ENCODE measurements around the gene ADGRA3. TPM values are rescaled to one million over a fixed set of nuclear protein-coding genes. Genes with fewer than 3 reads are reported as not detected.

The ADGRA3 gene
- total and polyA plus RNA-seq, 8 donors = 4.7 to 87.5 (median 27.8) TPM

DNA sequence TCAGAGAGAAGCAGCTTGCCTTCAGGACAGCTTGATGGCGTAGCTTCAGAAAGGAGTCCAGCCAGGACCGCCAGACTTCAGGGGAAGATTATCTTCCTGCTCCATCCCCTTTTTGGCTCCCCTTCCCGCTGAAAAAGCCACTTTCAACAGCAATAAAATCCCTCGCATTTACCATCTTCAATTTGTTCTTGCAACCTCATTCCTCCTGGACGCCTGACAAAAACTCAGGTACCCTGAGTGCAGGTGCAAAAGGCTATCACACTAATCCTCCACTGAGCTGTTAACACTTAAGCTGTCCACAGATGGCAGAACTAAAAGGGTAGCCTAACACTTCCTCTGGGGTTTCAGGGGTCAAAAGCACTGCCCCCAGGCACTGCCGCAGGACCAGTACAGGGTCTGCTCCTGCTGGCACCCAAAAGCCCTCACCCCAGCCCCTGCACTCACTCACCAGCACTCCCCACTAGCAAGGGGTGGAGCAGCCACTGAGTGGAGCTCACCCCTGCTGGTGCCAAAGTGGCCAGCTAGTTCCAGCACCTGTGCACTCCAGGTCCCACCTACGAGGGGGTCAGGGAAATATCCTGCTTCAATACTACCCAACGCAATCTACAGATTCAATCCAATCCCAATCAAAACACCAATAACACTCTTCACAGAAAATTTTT, 145.8 kb downstream of the ADGRA3 start:
- H3K27ac ChIP-seq = no peak overlapping the region
- peak in 1 of 2 donors; percentile 31 for DNase-seq
- TF ChIP-seq EP300 (IDR thresholded peaks at IDR 0.05) (no peak), POLR2A (IDR thresholded peaks at IDR 0.05) (no peak), POLR2AphosphoS5 (IDR thresholded peaks at IDR 0.05) (no peak)
- TF ChIP-seq, protein P1, sequence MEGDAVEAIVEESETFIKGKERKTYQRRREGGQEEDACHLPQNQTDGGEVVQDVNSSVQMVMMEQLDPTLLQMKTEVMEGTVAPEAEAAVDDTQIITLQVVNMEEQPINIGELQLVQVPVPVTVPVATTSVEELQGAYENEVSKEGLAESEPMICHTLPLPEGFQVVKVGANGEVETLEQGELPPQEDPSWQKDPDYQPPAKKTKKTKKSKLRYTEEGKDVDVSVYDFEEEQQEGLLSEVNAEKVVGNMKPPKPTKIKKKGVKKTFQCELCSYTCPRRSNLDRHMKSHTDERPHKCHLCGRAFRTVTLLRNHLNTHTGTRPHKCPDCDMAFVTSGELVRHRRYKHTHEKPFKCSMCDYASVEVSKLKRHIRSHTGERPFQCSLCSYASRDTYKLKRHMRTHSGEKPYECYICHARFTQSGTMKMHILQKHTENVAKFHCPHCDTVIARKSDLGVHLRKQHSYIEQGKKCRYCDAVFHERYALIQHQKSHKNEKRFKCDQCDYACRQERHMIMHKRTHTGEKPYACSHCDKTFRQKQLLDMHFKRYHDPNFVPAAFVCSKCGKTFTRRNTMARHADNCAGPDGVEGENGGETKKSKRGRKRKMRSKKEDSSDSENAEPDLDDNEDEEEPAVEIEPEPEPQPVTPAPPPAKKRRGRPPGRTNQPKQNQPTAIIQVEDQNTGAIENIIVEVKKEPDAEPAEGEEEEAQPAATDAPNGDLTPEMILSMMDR (IDR thresholded peaks at IDR 0.05) = no peak
- WGBS, 5 donors = 52 to 76% (median 55%) methylated on average over 8 of the region's 8 CpGs
- H3K4me1 ChIP-seq = no peaks in the 10 kb centered on the region
- no peaks in the 10 kb centered on the region for H3K27me3 ChIP-seq
- no peak overlapping the region for H3K4me3 ChIP-seq
- no peaks in the 10 kb centered on the region for H3K9me3 ChIP-seq
- intact Hi-C loops (cut with DNase I; ENCODE audit: low total_unique reads) = no loop called here
- no peaks in the 10 kb centered on the region for H3K36me3 ChIP-seq

DNA sequence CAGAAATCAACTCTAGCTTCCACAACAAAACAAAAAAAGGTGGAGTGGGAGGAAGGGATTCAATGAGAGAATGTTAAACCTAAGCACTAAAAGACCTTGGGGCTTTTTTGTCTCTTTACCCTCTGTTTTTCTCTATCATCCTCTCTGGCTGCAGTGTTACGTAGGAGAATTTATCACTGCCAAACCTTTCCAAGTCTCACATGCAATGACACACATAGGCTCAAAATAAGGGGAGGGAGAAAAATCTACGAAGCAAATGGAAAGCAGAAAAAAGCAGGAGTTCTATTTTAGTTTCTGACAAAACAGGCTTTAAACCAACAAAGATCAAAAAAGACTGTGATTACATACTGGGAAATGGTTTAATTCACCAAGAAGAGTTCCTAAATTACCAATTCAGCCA, 152.1 kb downstream of the ADGRA3 start:
- Histone ChIP-seq H3K4me3 (no peak overlapping the region), H3K27me3 (no peaks in the 10 kb centered on the region), H3K4me1 (no peaks in the 10 kb centered on the region), H3K9me3 (no peaks in the 10 kb centered on the region), H3K36me3 (no peaks in the 10 kb centered on the region), H3K27ac (no peak overlapping the region)
- intact Hi-C loops (cut with DNase I; ENCODE audit: low total_unique reads) = no loop called here
- WGBS, 5 donors = 84 to 93% (median 87%) methylated on average over 2 of the region's 2 CpGs
- DNase-seq = no peak
- TF ChIP-seq POLR2AphosphoS5 (IDR thresholded peaks at IDR 0.05) = no peak
- no peak for TF ChIP-seq POLR2A (IDR thresholded peaks at IDR 0.05)
- TF ChIP-seq, protein P1 (IDR thresholded peaks at IDR 0.05) = no peak
- TF ChIP-seq EP300 (IDR thresholded peaks at IDR 0.05) = no peak

DNA sequence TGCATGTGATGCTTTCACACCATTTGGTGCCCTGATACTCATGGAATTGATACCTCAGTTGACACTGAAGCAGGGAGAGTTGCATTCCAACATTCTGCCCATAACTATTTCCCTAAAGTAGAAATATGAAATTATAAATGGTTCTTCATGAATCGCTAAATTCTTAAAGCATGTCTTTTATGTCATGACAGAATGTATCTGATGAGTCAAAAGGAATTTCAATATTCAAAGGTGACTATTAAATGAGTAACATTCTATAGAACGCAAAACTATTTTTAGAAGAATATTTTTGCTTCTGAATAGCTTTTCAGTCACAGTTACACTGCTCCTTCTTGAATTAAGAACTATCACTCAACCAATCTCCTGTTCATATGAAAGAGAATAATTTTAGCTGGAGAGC, 152.8 kb downstream of the ADGRA3 start:
- intact Hi-C loops (cut with DNase I; ENCODE audit: low total_unique reads) = no loop called here
- Histone ChIP-seq H3K27me3 (no peaks in the 10 kb centered on the region), H3K27ac (no peak overlapping the region), H3K4me3 (no peak overlapping the region), H3K36me3 (no peaks in the 10 kb centered on the region), H3K4me1 (no peaks in the 10 kb centered on the region), H3K9me3 (no peaks in the 10 kb centered on the region)
- DNase-seq = no peak
- TF ChIP-seq POLR2A (IDR thresholded peaks at IDR 0.05) = no peak
- TF ChIP-seq, protein P1 (IDR thresholded peaks at IDR 0.05) = no peak
- 46 to 97% (median 78%) methylated on average over 2 of the region's 2 CpGs for WGBS, 5 donors

DNA sequence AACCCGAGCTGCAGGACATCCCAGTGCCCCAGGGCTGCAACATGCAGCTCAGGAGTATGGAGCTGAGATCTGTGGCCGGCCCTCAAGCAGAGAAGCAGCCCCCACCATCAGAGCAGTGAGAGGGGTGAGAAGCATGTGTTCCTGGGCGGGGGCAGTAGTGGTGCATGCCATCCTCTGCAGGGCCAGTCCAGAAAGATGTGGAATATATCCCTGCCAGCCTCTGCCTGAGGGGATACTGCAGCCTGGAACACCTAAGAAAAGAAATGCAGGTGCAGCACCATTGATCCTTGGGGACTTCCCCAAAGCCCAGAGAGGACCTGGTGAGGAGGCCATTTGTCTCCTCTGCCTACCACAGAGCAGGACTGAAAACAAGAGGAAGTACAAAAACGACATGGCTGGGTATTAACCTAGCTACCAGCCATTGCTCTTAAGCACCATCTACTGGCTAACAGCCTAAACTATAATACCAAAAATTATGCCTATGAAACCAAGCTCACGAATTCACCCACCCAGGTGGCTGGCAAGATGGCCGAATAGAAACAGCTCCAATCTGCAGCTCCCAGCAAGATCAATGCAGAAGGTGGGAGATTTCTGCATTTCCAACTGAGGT, 158.8 kb downstream of the ADGRA3 start:
- no peak overlapping the region for H3K27ac ChIP-seq
- DNase-seq = peak in 1 of 2 donors; percentile 11
- TF ChIP-seq POLR2AphosphoS5 (IDR thresholded peaks at IDR 0.05) (no peak), POLR2A (IDR thresholded peaks at IDR 0.05) (no peak), EP300 (IDR thresholded peaks at IDR 0.05) (no peak)
- TF ChIP-seq, protein P1 (IDR thresholded peaks at IDR 0.05) = no peak
- no peaks in the 10 kb centered on the region for H3K27me3 ChIP-seq
- WGBS, 5 donors = 62 to 72% (median 69%) methylated on average over 5 to 6 of the region's 6 CpGs
- intact Hi-C loops (cut with DNase I; ENCODE audit: low total_unique reads) = no loop called here
- H3K4me1 ChIP-seq = no peaks in the 10 kb centered on the region
- no peak overlapping the region for H3K4me3 ChIP-seq
- peaks cover 0 to 13% (median 6%) of the 10 kb centered on the region in 4 donors for H3K9me3 ChIP-seq
- H3K36me3 ChIP-seq = no peaks in the 10 kb centered on the region

Measured in stomach (tissue), 9 donors.